IMR-90 (cell line): Measurements from ENCODE around the gene TOR4A.

Experiments
- BHLHE40 ChIP-seq: fragments of 150-350 bp; IDR thresholded peaks from 2 replicates; pipeline ENCODE4 v1.6.1; 2016; ENCODE audit warnings: mild to moderate bottlenecking, low read depth, low read length
- POLR2A ChIP-seq: IDR thresholded peaks from 2 replicates; pipeline ENCODE4 v1.6.1; 2012; ENCODE audit warnings: mild to moderate bottlenecking, low read depth, low read length
- RAD21 ChIP-seq: IDR thresholded peaks from 2 replicates; pipeline ENCODE4 v1.6.1; 2012; ENCODE audit warnings: low read length, improper control_type of control experiment
- TF ChIP-seq, protein P1 (sequence below): conservative IDR thresholded peaks from 2 replicates; pipeline ENCODE4 v1.5.1; 2012; ENCODE audit warnings: mild to moderate bottlenecking, low read depth, low read length, improper control_type of control experiment
- TF ChIP-seq, protein P2 (sequence below): fragments of 150-350 bp; IDR thresholded peaks from 2 replicates; pipeline ENCODE4 v1.6.1; 2016; ENCODE audit warnings: low read depth, mild to moderate bottlenecking, low read length, moderate library complexity, borderline replicate concordance

DNA sequence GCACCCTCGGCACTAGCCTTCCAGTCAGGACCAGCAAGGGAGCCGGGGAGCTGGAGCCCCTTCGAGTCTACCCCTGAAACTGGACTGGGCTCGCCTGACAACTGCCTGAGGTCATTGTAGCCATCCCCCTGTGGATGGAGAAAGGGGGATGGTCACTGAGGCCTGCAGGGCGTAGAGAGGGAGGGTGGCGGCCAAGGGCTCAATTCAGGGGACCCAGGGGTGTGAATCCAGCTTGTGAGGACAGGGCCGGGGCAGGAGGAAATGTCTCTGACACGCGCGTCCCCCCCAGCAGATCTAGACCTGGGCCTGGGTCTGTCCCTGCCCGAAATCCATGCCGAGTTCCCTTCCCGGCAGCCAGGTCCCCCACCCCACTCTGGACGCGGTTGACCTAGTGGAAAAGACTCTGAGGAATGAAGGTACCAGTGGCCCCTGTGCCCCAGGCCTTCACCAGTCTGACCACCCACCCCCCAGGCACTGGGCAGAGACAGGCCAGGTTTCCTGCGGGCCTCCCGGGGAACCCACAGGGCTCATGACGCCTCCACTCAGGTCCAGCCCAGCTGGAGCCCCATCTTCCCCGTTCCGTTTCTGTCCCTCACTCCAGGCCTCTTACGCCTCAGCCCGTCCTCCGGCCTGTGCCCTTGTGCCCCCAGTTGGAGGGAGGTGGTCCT is 46.0 kb upstream of the TOR4A start:
- TF ChIP-seq, protein P1, sequence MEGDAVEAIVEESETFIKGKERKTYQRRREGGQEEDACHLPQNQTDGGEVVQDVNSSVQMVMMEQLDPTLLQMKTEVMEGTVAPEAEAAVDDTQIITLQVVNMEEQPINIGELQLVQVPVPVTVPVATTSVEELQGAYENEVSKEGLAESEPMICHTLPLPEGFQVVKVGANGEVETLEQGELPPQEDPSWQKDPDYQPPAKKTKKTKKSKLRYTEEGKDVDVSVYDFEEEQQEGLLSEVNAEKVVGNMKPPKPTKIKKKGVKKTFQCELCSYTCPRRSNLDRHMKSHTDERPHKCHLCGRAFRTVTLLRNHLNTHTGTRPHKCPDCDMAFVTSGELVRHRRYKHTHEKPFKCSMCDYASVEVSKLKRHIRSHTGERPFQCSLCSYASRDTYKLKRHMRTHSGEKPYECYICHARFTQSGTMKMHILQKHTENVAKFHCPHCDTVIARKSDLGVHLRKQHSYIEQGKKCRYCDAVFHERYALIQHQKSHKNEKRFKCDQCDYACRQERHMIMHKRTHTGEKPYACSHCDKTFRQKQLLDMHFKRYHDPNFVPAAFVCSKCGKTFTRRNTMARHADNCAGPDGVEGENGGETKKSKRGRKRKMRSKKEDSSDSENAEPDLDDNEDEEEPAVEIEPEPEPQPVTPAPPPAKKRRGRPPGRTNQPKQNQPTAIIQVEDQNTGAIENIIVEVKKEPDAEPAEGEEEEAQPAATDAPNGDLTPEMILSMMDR, result no peak
- TF ChIP-seq, protein P2, sequence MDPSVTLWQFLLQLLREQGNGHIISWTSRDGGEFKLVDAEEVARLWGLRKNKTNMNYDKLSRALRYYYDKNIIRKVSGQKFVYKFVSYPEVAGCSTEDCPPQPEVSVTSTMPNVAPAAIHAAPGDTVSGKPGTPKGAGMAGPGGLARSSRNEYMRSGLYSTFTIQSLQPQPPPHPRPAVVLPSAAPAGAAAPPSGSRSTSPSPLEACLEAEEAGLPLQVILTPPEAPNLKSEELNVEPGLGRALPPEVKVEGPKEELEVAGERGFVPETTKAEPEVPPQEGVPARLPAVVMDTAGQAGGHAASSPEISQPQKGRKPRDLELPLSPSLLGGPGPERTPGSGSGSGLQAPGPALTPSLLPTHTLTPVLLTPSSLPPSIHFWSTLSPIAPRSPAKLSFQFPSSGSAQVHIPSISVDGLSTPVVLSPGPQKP, result no peak
- TF ChIP-seq POLR2A (no peak), BHLHE40 (no peak), RAD21 (no peak)
